ENCODE measurements around the gene RLF. TPM values are rescaled to one million over a fixed set of nuclear protein-coding genes. Genes with fewer than 3 reads are reported as not detected.

RLF gene
- total RNA-seq, 2 donors from 2014 or later = 7.5 to 9.2 TPM

GRCh38 chr1:40276122-40276521 lies 114.9 kb downstream of the RLF start:
- Histone ChIP-seq H3K9me3 (no peaks in the 10 kb centered on the region), H3K27me3 (no peaks in the 10 kb centered on the region), H3K36me3 (replicated peaks in 1 of 2; ENCODE audit: insufficient read depth in 1 of 2, low read depth in 2 of 2) (peaks cover 0 to 4% of the 10 kb centered on the region in 2 donors), H3K4me3 (no peak overlapping the region), H3K27ac (no peak overlapping the region), H3K4me1 (peaks cover 10% of the 10 kb centered on the region)
- no peak for DNase-seq
- intact Hi-C loops (cut with DNase I) = no loop called here
- 88 to 91% methylated on average over 3 of the region's 3 CpGs for WGBS, 2 donors
- no peak for ATAC-seq
- TF ChIP-seq POLR2A (IDR thresholded peaks at IDR 0.05) (no peak), CTCF (IDR thresholded peaks at IDR 0.05) (no peak)

- Histone ChIP-seq H3K27me3 (no peaks in the 10 kb centered on the region), H3K27ac (no peak overlapping the region)
- no peak for TF ChIP-seq POLR2A (IDR thresholded peaks at IDR 0.05)
- no peak for TF ChIP-seq CTCF (IDR thresholded peaks at IDR 0.05)
Measured at GRCh38 chr1:40281853-40282252, 120.7 kb downstream of the RLF start.

More at GRCh38 chr1:40281853-40282252, 120.7 kb downstream of the RLF start:
- no peak overlapping the region for H3K4me3 ChIP-seq
- WGBS, 2 donors = 61 to 63% methylated on average over 2 of the region's 2 CpGs
- peaks cover 4 to 13% of the 10 kb centered on the region in 2 donors for H3K36me3 ChIP-seq (replicated peaks in 1 of 2; ENCODE audit: insufficient read depth in 1 of 2, low read depth in 2 of 2)
- no peaks in the 10 kb centered on the region for H3K4me1 ChIP-seq
- intact Hi-C loops (cut with DNase I) = no loop called here
- ATAC-seq = no peak
- no peaks in the 10 kb centered on the region for H3K9me3 ChIP-seq
- no peak for DNase-seq

Small RNA genes within 50 kb of the gene (small RNA-seq; reads per million reads assigned to genes)
- gene RNU6-1237P = not detected

Other genes starting within 250 kb of the RLF start
- gene MFSD2A, start 206.2 kb upstream of the RLF start, total RNA-seq = under 1 TPM; 0.33 to 0.52 TPM
- 10 to 100 TPM; 60.7 to 66.3 TPM for gene CAP1, start 120.7 kb upstream of the RLF start, total RNA-seq
- 10 to 100 TPM; 26.4 to 28.5 TPM for gene PPT1, start 64.1 kb upstream of the RLF start, total RNA-seq
- not detected for gene TMCO2, start 86.5 kb downstream of the RLF start, total RNA-seq
- 10 to 100 TPM; 20.8 to 25.7 TPM for gene ZMPSTE24, start 96.8 kb downstream of the RLF start, total RNA-seq
- 10 to 100 TPM in 1 of 2 donors, 1 to 10 TPM in 1; 2.3 to 59.1 TPM for gene COL9A2, start 155.9 kb downstream of the RLF start, total RNA-seq
- gene SMAP2, start 212.3 kb downstream of the RLF start, total RNA-seq = 10 to 100 TPM; 21.4 to 24.6 TPM

Data from body of pancreas (tissue), 4 donors.